Kidney capillary endothelial cell (primary cell): ENCODE results near the gene EPDR1.
"Not testable (repeated sequence)": the region's sequence is repeated elsewhere in the genome, so short reads cannot be mapped to it uniquely, and the experiment has no call there.

Experiments used
- DNase-seq: peaks from one replicate; pipeline ENCODE4 v3.0.0-alpha.2; 2018; ENCODE audit warnings: low spot score

EPDR1 gene

GRCh38 chr7:37928878-37929277, 8.4 kb downstream of the EPDR1 start:
- DNase-seq = no peak

DNA sequence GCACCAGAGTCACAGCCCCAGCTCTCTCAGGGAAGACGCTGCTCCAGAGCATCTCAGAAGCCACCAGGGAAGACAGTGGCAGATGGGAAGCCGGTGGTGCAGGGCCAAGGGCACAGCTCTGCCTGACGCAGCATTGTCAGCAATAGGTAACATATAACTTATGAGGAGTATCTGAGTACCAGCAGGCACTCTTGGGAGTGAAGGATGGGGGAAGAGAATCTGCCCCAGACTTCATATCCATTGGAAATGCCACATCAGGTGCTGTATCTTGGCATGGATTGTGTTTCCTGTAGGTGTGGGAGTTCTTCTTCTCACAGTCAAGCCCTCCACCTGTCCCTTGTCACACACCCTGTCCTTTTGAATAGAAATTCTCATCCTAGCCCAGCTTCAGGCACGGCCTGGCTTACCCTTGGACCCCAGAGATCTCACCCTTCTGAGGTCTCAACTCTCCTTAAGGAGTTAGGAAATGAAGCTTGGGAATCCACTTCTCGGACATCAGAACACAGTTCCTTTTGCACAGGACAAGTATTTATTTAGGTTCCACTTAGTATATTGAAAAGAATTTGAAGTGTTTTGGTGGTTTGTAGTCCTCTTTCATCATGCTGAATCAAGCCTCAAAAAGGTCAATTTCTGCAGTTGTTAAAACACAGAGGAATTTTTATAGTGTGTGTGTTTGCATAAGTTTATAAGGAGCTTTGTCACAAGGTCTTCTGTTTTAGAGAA, 9.9 kb downstream of the EPDR1 start:
- DNase-seq = no peak

DNA sequence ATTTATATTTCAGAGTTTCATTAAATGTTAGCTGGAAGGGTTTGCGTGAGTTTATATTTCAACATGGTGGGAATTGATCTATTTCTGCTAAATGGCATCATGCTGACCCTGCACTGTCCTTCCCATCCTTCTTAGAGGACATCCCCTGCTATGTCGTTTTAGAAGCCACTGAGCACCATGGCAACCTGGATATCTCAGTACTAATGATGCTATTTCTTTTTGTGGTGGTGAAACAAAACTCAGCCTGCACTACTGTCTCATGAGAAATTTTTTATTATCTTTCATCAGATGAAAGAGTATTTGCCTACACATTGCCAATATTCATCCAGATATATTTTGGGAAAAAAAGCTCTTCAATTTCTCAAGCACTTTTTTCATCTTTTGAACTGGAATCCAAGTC, 12.1 kb downstream of the EPDR1 start:
- DNase-seq = no peak

DNA sequence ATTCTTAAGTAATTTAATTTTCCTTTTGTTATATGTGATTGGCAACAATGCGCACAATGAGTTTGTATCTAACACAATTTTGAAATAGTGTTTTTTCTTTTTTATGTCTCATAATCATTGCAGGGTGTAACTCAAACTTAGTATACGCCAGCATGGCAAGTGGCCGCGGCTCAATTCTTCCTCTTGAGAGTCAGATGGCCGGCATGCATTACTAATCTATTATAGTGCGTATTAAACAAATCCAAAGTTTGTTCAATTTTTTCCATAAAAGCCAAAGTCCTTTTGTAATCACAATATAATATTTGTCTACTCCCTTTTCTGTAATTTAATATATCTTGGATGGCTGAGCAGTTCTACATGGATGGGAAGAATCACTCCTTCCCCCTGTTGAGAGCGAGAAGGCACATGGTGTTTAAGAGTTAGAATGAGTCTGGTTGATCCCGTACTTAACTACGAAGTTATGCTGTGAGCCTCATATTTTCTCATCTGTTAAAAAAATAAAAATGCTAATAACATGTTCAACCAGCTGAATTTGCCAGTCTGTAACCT, 12.7 kb downstream of the EPDR1 start:
- DNase-seq = no peak

GRCh38 chr7:37942934-37943610, 22.6 kb downstream of the EPDR1 start:
- DNase-seq = no peak

- no peak for DNase-seq
Measured at GRCh38 chr7:37943905-37944736, 23.7 kb downstream of the EPDR1 start.

GRCh38 chr7:37944737-37945054, 24.3 kb downstream of the EPDR1 start:
- DNase-seq = no peak

DNA sequence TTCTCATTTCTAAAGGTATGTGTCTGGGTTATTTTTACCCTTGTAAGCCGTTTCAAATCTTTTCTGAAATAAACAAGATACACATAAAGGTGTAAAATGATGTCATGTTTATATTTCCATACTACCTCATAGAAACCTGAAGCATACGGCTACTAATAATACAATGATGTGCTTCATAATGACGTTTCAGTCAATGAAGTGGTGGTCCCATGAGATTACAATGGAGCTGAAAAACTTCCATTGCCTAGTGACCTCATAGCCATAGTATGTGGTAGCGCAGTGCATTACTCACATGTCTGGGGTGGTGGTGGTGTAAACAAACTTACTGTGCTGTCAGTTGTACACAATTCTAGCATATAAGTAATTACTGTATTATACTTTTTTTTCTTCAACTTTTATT, 24.9 kb downstream of the EPDR1 start:
- no peak for DNase-seq

GRCh38 chr7:37947138-37947940, 26.9 kb downstream of the EPDR1 start:
- DNase-seq = no peak

- no peak for DNase-seq
Measured at GRCh38 chr7:37947941-37948210, 27.4 kb downstream of the EPDR1 start.

- DNase-seq = no peak
Measured at GRCh38 chr7:37952240-37952639, 31.8 kb downstream of the EPDR1 start.

DNA sequence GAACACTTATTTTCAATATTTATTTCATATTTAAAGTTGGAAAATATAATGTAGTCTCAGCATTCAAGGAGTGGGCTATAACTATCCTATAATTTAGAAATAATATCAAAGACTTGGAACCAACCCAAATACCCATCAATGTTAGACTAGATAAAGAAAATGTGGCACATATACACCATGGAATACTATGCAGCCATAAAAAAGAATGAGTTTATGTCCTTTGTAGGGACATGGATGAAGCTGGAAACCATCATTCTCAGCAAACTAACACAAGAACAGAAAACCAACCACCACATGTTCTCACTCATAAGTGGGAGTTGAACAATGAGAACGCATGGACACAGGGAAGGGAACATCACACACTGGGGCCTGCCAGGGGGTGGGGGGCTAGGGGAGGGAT, 33.8 kb downstream of the EPDR1 start:
- not testable (repeated sequence) for DNase-seq

- DNase-seq = no peak
Measured at GRCh38 chr7:37956791-37957190, 36.4 kb downstream of the EPDR1 start.

- DNase-seq = no peak
Measured at GRCh38 chr7:37957221-37957970, 37.0 kb downstream of the EPDR1 start.

DNA sequence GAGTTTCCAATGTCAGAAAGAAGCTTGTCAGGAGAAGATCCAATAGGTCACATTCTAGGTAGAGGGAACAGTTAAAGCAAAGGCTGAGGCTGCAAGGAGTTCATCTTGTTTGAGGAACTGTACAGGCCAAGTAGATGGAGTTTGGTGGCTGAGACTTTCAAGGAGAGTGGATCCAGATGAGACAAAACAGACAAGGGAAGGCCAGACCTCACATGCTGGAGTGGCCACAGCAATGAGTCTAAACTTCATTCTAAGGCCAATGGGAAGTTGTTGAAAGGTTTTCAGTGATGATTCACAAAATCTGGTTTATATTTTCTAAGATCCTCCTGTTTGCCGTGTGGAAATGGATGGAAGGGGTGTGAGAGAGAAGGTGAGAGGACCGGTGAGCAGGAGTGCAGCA, 40.0 kb downstream of the EPDR1 start:
- DNase-seq = no peak

GRCh38 chr7:37961251-37961650, 40.8 kb downstream of the EPDR1 start:
- DNase-seq = no peak

- no peak for DNase-seq
Measured at GRCh38 chr7:37964196-37964595, 43.8 kb downstream of the EPDR1 start.

GRCh38 chr7:37970211-37970610, 49.8 kb downstream of the EPDR1 start:
- DNase-seq = no peak

DNA sequence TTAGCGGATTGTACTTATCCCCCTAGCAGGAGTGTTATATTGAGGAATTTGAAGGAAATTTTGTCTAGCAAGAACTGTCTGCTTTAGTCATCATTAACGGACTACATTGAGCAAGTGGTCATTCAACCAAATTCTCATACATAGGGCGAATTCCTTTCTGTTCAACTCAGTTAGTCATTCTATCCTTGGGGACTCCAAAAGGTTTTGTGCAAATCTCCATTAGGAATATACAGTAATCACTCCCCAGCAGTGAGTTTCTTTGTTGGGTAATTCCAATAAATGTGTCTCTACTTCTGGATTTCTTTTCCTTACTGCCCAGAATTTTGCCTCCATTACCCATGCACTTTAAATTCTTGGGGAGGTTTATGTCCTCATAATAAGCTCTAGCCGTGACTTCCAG, 51.1 kb downstream of the EPDR1 start:
- DNase-seq = no peak

DNA sequence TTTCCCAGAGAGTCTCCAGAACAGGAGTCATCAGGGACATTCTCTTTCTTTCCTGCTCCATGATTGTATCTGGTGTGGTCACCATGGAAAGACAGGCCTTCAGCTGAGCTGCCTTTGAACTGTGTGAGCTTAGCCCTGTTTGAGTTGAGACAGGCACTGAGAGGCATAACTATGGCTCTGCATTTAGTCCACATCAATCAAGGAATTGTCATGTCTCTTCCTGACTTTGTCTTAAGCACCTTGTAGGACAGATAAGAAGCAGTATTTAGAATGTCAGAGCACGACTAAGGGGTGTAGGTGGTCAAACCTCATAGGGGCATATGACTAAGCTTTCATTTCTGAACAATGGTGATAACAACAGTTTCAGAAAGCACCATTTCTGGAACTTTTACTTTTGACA, 53.5 kb downstream of the EPDR1 start:
- DNase-seq = no peak

GRCh38 chr7:37974711-37975110, 54.3 kb downstream of the EPDR1 start:
- DNase-seq = no peak

- peak; percentile 20 for DNase-seq
Measured at GRCh38 chr7:37977243-37977642, 56.8 kb downstream of the EPDR1 start.
